GM12864 (cell line): ENCODE measurements around the gene CDKL2.
A peak's percentile ranks its signal among the peaks of the same experiment; 100 is the strongest.

Experiments
- DNase-seq: peaks from one replicate; pipeline ENCODE4 v3.0.0-alpha.2; 2011; ENCODE audit warnings: low read depth
- H3K4me3 ChIP-seq: 2 replicates; pipeline ENCODE4 v1.5.1; 2011; ENCODE audit warnings: mild to moderate bottlenecking, low read depth, low read length, control low read depth
- TF ChIP-seq, protein P1 (sequence below): IDR thresholded peaks from 2 replicates; pipeline ENCODE4 v1.5.1; 2011; ENCODE audit warnings: low read depth, mild to moderate bottlenecking, moderate library complexity, low read length, control low read depth, inconsistent platforms; ENCODE audit errors: missing control alignments

CDKL2 gene

DNA sequence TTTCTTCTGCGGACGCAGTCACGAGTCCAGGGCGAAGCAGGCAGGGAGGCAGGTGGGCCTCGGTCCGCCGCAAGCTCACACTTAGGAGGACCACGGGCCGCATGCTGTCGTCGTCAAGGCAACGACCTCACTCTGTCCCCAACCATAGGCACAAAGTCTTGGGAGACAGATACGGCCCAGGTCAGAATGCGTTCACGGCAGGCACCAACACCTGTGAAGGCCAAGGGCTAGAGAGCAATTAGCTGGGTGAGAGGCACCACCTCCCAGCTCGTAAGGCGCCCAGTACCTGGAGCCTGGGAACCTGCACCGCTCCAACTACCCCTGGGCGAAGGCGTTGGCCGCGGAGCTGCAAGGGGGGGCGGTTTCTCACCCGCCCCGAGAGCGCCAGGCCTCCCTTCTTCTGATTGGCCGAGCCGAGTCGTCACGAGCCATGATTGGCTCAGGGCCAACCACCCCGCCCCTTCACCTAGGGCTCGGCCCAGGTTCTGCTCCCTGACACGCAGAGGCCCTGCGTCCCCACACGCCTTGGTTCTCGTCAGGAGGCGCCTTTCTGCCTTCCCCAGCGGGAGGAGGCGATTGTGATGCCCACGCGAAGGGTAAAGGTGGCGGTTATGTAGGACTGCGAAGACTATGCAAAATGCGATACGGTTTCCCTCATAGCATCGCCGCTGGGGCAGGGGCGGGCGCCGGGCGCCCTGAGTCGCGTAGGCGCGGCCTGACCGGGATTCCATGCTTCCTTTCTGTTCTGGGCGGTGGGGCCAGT lies at the start of gene CDKL2:
Gene CDKL2 (minus strand): TSS at position 355 of the 763 bp plus-strand sequence. CDS start 4,540 bp downstream, outside the sequence.
- peak within 1 kb of the TSS; percentile 62 for H3K4me3 ChIP-seq
- peak; percentile 72 for DNase-seq
- TF ChIP-seq, protein P1, sequence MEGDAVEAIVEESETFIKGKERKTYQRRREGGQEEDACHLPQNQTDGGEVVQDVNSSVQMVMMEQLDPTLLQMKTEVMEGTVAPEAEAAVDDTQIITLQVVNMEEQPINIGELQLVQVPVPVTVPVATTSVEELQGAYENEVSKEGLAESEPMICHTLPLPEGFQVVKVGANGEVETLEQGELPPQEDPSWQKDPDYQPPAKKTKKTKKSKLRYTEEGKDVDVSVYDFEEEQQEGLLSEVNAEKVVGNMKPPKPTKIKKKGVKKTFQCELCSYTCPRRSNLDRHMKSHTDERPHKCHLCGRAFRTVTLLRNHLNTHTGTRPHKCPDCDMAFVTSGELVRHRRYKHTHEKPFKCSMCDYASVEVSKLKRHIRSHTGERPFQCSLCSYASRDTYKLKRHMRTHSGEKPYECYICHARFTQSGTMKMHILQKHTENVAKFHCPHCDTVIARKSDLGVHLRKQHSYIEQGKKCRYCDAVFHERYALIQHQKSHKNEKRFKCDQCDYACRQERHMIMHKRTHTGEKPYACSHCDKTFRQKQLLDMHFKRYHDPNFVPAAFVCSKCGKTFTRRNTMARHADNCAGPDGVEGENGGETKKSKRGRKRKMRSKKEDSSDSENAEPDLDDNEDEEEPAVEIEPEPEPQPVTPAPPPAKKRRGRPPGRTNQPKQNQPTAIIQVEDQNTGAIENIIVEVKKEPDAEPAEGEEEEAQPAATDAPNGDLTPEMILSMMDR, result no peak

DNA sequence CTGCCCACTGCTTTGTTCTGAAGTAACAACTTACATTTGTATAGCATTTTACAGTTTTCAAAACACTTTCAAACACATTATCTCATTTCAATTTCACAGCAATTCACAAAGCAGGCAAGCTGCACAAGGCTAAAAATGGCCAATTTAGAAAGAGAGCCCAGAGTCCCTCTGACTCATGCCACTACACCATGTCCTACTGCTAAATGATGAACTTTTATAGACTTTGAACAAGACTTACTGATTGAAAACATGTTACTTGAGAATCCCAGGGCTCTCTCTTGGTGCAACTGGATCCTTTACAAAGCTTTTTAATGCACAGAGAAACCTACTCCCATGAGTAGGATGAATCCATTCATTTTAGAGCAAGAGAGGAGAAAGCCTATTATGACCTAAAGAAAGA lies 48.6 kb upstream of the CDKL2 start:
- DNase-seq, result no peak
- TF ChIP-seq, protein P1, result no peak
- H3K4me3 ChIP-seq, result no peak overlapping the region

DNA sequence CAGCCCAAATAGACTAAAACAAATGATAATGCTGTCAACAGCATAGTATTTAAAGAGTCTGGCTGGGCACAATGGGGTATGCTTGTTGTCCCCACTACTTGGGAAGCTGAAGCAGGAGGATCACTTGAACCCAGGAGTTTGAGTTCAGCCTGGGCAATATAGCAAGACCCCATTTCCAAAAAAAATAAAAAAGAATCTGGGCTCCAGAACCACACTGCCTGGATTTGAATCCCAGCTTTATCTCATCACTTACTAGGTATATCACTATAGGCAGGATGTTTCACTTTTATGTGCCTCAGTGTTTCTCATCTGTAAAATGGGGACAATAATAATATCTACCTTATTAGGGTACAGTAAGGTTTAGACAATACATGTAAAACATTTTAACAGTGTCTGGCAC lies 48.1 kb upstream of the CDKL2 start:
- DNase-seq, result no peak
- H3K4me3 ChIP-seq, result no peak overlapping the region
- TF ChIP-seq, protein P1, result no peak

DNA sequence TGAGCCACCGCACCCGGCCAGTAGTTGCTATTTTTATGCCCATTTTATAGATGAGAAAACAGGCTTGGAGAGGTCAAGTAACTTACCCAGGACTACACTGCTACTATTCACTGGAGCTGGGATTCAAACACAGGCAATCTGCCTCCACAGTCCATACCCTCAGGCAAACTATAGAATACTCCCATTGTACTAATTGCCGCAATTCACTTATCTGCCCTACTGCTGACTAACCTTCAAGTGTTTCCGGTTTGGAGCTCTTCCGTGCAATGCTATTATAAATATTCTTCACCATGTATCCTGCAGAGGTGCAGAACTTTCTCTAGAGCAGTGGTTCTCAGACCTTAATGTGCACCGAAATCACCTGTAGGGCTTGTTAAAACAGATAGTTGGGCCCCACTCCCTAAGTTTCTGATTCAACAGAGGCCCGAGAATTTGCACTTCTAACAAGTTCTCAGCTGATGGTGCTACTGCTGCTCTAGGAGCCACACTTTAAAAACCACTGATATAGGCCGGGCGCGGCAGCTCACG lies 44.7 kb upstream of the CDKL2 start:
- H3K4me3 ChIP-seq, result no peak overlapping the region
- DNase-seq, result no peak
- TF ChIP-seq, protein P1, result no peak

DNA sequence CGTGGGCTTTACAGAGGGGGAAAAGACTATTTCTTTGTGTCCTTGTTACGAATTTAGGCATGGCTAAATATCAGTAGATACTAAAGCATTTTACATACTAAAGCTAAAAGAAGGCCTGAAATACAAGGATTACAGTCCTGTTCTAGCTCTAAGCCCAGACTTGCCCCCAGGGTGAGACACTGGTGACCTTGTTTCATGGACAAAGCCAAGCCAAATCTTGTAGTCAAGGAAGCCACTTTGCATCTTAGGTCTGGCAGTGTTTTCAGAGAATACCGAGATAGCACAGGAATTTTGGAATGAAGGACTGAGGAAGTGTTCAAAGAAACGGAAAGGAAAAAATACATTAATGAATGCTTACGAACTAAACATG lies 43.6 kb upstream of the CDKL2 start:
- no peak for DNase-seq
- TF ChIP-seq, protein P1, result no peak
- H3K4me3 ChIP-seq, result peak overlapping the region; percentile 88

DNA sequence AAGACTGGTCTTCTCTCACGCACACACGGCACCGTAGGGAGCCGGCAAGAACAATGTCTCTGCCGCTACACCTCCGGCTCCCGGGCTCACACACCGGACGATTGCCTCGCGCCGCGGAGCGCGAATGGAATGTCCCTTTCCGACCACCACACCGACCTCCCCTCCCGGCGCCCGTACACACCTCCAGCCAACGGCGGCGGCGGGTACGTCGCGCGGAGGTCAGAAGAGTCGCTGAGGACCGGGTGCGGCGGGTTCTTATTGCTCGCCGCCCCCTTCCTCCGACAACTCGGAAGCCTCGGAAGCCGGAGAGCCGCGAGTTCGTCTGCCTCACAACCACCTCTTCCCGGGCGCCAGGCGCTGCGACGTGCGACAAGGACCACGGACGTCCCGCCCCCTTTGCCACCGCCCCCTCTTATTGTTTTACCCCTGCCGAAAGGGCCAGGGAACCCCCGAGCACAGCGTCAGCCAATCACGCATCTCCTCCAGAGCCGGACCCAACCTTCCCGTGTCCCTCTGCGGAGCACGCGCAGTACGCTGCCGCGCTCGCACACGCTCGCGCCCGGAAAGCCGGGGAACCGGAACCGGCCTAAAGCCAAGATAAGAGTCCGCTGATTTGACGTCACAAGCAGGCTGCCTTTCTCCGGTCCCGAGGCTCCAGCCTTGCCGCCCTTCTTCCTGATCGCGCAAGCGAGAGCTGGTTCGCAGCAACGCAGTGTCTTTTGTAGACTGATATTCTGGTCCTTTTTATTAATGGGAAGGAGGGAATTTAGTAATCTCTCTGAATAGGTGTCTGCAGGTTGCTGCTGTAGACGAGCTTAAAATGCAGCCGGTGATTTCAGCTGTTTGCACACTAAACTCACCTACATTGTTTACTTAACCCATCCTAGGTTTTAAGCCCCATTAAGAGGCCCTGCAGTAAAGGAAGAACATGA lies 43.0 kb upstream of the CDKL2 start, which contains the start of gene G3BP2:
Gene G3BP2 (minus strand): TSS at position 385 of the 932 bp plus-strand sequence. CDS start 11,386 bp downstream, outside the sequence.
- peak within 1 kb of the TSS; percentile 88 for H3K4me3 ChIP-seq
- peak; percentile 98 for DNase-seq
- TF ChIP-seq, protein P1, result no peak
